GM12892 (cell line): ENCODE data around the gene TTC31.

ENCODE experiments used
- DNase-seq: peaks from one replicate; pipeline ENCODE4 v3.0.0; 2011; ENCODE audit not compliant: insufficient read length
- FAIRE-seq: peaks from 2 replicates; lab custom pipeline; 2011; peaks lifted over from hg19 to GRCh38; lab: Jason Lieb, UNC
- POLR2A ChIP-seq: IDR thresholded peaks from 2 replicates; pipeline ENCODE4 v1.6.1; 2011; ENCODE audit warnings: low read depth, low read length, control low read depth
- POLR2AphosphoS5 ChIP-seq: IDR thresholded peaks from 2 replicates; pipeline ENCODE4 v1.6.1; 2011; ENCODE audit warnings: low read depth, low read length, control low read depth
- TAF1 ChIP-seq: IDR thresholded peaks from 2 replicates; pipeline ENCODE4 v1.6.1; 2011; ENCODE audit warnings: low read depth, mild to moderate bottlenecking, control low read depth, low read length, borderline replicate concordance

Gene TTC31

DNA sequence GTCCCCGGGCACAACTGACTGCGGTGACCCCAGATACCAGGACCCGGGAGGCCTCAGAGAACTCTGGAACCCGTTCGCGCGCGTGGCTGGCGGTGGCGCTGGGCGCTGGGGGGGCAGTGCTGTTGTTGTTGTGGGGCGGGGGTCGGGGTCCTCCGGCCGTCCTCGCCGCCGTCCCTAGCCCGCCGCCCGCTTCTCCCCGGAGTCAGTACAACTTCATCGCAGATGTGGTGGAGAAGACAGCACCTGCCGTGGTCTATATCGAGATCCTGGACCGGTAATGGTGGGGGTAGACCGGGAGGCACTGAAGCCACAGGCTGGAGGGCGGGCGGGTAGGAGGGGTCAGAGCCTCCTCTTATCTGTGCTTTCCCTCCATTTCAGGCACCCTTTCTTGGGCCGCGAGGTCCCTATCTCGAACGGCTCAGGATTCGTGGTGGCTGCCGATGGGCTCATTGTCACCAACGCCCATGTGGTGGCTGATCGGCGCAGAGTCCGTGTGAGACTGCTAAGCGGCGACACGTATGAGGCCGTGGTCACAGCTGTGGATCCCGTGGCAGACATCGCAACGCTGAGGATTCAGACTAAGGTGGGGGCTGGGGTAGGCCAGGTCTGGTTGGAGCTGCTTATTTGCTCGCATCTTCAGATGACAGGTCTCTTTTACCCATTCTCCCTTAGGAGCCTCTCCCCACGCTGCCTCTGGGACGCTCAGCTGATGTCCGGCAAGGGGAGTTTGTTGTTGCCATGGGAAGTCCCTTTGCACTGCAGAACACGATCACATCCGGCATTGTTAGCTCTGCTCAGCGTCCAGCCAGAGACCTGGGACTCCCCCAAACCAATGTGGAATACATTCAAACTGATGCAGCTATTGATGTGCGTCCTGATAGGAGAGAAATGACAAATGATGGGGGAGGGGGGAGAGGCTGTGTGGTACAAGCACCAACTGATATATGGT lies 47.6 kb downstream of the TTC31 start:
- DNase-seq, result no peak
- peak; percentile 92 for FAIRE-seq
- TF ChIP-seq POLR2AphosphoS5, result peak; percentile 52; the same call in 1 of the 2 replicates
- peak; percentile 68 for TF ChIP-seq POLR2A
- TF ChIP-seq TAF1, result peak; percentile 57

DNA sequence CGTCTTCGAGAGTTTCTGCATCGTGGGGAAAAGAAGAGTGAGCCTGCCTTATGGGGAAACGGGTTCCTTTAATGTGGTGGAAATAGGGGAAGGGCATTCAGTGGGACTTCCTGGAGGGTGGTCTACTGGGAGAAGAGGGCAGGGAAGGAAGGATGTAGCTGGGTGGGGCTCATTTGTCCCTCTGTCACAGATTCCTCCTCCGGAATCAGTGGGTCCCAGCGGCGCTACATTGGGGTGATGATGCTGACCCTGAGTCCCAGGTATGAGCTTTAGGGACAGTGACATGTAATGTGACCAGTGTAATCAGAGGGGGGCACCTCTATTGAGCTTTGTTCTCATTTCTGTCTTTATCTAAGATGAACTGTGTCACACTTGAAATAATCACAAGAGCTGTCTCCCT lies 48.8 kb downstream of the TTC31 start:
- FAIRE-seq (no peak), DNase-seq (no peak)
- TF ChIP-seq POLR2AphosphoS5, result no peak
- TF ChIP-seq POLR2A, result no peak
- no peak for TF ChIP-seq TAF1

DNA sequence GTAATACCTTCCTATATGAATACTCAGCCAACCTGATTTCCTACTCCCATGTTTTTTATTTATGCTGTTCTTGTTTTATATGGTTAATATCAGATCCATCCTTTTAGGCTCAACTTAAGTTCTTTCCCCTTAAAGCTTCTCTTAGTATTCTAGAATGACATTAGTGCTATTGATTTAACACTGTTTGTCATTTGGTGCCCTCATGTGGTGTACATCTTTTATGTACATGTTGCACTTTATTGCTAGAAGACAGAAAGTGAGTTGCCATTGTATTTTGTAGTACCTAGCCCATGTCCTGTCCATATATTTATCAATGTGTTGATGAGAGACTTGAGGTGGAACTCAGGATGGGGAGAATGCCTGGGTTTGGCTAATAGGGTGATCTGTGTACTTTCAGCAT lies 49.3 kb downstream of the TTC31 start:
- DNase-seq (no peak), FAIRE-seq (no peak)
- TF ChIP-seq POLR2A (no peak), TAF1 (no peak), POLR2AphosphoS5 (no peak)

DNA sequence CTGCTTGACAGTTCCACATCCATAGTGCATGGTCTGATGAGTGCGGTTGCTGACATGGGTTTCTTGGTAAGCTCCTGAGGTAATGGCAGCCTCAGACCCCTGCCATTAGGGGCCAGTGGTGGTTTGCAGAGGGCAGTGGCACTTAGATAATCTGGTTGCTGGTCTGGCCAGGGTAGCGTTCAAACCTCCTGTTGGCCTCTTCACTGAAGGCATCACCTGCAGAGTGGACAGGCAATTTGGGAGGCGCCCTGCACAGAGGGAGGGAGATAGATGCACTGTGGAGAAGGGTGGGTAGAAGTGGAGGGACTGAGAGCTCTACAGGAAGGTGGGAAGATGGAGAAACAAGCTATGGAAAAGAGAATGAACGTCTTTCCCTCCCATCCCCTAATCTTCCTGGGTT lies 50.6 kb downstream of the TTC31 start:
- FAIRE-seq, result no peak
- TF ChIP-seq TAF1 (no peak), POLR2AphosphoS5 (0 out of 2 replicates have a peak, but pooled peaks have one; percentile 45), POLR2A (peak; percentile 42; the same call in 1 of the 2 replicates)
- DNase-seq, result no peak

DNA sequence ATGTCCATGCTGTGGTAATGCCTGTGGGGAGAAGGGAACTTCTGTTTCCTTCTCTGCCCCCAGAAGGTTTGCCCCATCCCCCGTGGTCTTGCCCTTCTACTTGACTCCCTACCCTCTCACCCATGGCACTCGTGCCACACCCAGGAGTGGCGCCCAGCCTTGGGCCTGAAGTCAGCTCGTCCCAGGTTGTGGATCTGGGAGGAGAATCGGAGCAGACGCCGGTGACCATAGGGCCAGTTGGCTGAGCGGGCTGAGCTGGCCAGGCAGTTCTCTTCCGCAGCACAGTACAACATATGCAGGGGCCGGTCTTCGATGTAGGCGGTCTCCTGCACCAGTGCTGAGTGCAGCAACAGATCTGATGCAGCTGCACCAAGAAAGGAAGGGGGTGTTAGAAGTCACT lies 51.5 kb downstream of the TTC31 start:
- DNase-seq, result no peak
- TF ChIP-seq POLR2AphosphoS5 (peak; percentile 44), TAF1 (no peak), POLR2A (0 out of 2 replicates have a peak, but pooled peaks have one; percentile 12)
- FAIRE-seq, result no peak

DNA sequence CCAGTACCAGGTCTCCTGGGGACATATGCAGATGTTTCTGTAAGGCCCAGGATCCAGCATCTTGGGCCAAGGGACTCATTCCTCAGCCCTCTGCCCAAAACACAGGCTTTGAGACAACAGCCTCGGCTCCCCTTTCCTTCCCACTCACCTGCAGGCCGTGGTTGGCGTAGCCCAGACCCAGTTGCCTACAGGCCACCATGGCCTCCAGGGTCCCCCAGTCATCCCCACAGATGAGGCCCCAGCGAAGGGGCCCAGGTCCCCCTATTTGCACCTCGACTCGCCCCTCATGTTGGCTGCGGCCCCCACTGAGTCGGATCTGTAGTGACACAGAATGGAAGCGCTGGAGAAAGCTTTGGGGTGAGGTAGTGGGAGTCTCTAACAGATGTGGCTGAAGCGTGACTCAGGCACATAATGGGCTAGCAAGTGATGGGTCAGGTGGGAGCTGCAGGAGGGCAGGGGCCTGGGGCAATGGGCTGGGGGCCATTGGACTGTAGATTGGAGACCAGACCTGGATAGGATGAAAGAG lies 52.6 kb downstream of the TTC31 start:
- FAIRE-seq, result no peak
- TF ChIP-seq POLR2A (no peak), POLR2AphosphoS5 (no peak), TAF1 (no peak)
- no peak for DNase-seq

DNA sequence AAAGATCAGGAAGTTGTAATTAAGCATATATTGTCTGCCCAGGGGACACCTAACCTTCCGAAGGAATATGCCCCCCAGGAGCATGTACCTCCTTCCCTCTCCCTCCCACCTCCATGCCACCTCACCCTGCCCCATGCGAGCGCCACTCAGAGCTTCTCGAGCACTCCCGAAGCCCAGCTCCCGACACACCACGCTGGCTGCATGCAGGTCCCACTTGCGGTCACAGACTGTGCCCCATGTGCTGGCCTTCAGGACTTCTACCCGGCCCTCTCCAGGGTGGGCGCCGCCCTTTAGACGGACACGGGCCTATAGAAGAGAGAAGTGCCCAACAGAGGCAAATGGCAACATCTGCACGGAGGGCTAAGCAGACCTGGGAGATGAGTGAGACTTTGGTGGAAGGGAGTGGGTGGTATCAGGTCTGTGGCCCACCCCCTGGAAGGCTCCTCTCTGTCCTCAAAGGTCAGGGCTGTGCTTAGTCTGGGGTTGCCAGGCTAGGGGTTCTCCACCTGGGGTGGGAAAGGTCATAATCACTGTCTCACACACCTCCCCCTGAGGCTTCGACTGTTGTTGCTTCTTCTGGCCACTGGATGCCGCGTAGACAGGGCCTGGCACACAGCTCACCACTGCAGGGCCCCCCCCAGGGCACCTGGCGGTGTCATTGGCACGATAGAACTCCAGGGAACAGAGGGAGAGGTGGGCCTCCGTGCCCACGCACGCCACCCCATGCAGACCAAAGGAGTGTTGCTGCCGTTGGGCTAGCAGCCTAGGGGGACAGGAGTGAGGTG lies 53.5 kb downstream of the TTC31 start:
- no peak for TF ChIP-seq TAF1
- no peak for TF ChIP-seq POLR2A
- no peak for TF ChIP-seq POLR2AphosphoS5
- no peak for DNase-seq
- no peak for FAIRE-seq

DNA sequence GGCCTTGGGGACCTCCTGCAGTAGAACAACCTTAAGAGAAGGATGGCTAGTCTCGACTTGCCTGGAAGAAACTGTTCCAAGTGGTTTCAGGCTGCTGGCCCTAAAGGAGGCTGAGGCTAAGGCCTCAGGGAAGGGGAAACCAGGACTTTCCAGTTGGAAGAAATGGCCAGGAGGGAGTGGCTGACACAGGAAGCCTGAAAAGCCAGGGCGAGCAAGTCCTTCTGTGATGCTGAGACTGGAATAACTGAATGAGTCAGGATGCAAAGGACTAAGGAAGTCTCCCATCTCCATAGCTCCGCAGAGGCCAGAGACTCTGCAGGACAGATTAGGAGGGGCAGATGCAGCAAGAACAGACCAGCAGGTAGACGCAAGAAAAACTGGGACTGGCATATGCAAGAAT lies 54.3 kb downstream of the TTC31 start:
- DNase-seq (no peak), FAIRE-seq (peak; percentile 27)
- TF ChIP-seq TAF1 (no peak), POLR2A (no peak; the same call in 1 of the 2 replicates), POLR2AphosphoS5 (no peak)

DNA sequence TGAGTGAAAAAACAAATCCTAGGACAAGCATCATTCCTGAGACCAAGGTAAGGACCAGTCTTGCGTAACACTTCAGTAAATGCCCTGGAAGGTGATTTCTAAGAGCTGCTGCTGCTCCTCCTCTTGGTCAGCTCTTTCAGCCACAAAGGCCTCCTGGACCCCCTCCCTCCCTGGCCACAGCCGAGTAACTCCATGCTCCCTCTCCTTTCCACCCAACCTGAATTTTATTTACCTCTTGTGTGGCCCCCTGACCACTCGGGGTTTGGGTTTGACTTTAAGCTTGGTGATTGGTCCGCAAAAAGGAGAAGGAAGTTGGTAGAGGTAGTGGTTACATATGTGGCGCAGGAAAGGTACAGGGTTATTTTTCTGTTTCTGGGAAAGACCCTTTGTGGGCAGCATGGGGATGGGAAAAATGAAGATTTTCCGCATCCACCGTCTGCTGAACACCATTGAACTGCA lies 56.0 kb downstream of the TTC31 start:
- DNase-seq (no peak), FAIRE-seq (peak; percentile 9)
- TF ChIP-seq POLR2A (no peak), POLR2AphosphoS5 (0 out of 2 replicates have a peak, but pooled peaks have one; percentile 12), TAF1 (no peak)

DNA sequence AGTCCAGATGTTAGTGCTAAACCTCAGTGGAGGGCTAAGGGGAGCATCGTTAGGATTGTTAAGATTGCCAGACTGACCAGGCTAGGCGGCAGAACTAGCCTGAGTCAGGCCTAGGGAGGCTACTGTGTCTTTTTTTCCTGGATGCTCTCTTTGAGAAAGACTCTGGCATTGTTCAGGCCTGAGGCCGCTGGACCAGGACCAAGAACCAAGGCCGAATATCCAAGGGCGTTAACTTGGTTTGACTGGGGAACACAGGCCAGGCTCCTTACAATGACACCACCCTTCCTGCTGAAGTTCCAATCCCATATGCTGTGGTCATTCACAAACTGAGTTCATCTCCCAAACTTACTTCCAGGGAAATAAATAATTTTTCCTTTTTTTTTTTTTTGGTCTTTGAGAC lies 57.4 kb downstream of the TTC31 start:
- TF ChIP-seq TAF1 (no peak), POLR2A (no peak), POLR2AphosphoS5 (0 out of 2 replicates have a peak, but pooled peaks have one; percentile 2)
- FAIRE-seq, result no peak
- DNase-seq, result no peak

DNA sequence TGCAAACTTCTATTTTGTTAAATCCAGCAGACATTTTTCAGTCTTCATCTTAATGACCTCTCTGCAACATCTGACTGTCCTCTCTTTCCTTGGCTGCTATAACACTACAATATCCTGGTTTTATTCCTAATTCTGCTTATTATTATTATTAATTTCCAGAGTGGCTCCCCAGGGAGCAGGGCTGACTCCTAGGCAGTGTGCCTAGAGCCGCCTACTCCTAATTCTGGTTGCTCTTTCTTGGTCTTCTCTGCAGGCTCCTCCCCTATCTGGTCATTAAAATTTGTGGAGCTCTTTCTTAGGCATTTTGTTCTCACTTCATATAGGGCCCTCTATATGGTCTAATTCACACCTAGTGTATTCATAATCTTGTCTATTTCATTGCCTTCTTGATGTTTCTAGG lies 60.1 kb downstream of the TTC31 start:
- DNase-seq, result no peak
- no peak for TF ChIP-seq POLR2A
- no peak for TF ChIP-seq TAF1
- TF ChIP-seq POLR2AphosphoS5, result no peak
- no peak for FAIRE-seq
